ENCODE data around the gene USP49.

- no peak for TF ChIP-seq CTCF (IDR thresholded peaks at IDR 0.05; ENCODE audit: low read depth, low read length)
- no peak for TF ChIP-seq EZH2phosphoT487 (IDR thresholded peaks at IDR 0.05; ENCODE audit: low read depth)
Observed at GRCh38 chr6:41740366-41741162, 154.6 kb downstream of the USP49 start.
